OCI-LY1 (cell line): ENCODE measurements around the gene B4GALT4.

Experiments used
- H2AFZ ChIP-seq: fragments of 200-600 bp; sonication (generic), shearing (Covaris generic); 2 replicates; pipeline ENCODE4 v1.6.0; 2014; ENCODE audit warnings: antibody characterized with exemption, mild to moderate bottlenecking, low read length
- H3F3A ChIP-seq: fragments of 200-600 bp; sonication (generic), shearing (Covaris generic); 2 replicates; pipeline ENCODE4 v1.6.0; 2014; ENCODE audit warnings: mild to moderate bottlenecking, antibody characterized with exemption, low read length, moderate library complexity; ENCODE audit not compliant: insufficient read depth
- H3K27ac ChIP-seq: fragments of 200-600 bp; sonication (generic); 2 replicates; pipeline ENCODE4 v1.5.1; 2014; ENCODE audit warnings: low read length, mixed run types, mild to moderate bottlenecking, low read depth; ENCODE audit not compliant: poor library complexity, severe bottlenecking
- H3K27me3 ChIP-seq: fragments of 200-600 bp; sonication (generic); 2 replicates; pipeline ENCODE4 v1.6.0; 2014; ENCODE audit warnings: antibody characterized with exemption, mild to moderate bottlenecking, low read length, moderate library complexity; ENCODE audit not compliant: insufficient read depth
- H3K36me3 ChIP-seq: fragments of 200-600 bp; sonication (generic); 2 replicates; pipeline ENCODE4 v1.6.1; 2014; ENCODE audit warnings: mild to moderate bottlenecking, antibody characterized with exemption, low read length, moderate library complexity, mixed read lengths; ENCODE audit not compliant: insufficient read depth
- H3K4me1 ChIP-seq: fragments of 200-600 bp; sonication (generic); 2 replicates; pipeline ENCODE4 v1.5.1; 2014; ENCODE audit warnings: mild to moderate bottlenecking, low read length, moderate library complexity; ENCODE audit not compliant: insufficient read depth, severe bottlenecking
- H3K4me2 ChIP-seq: fragments of 200-600 bp; sonication (generic), shearing (Covaris generic); 2 replicates; pipeline ENCODE4 v1.6.1; 2014; ENCODE audit warnings: low read length
- H3K4me3 ChIP-seq: fragments of 200-600 bp; sonication (generic); 2 replicates; pipeline ENCODE4 v1.5.1; 2014; ENCODE audit warnings: low read length, low read depth, mild to moderate bottlenecking, mixed read lengths; ENCODE audit not compliant: poor library complexity, severe bottlenecking
- H3K79me2 ChIP-seq: fragments of 200-600 bp; shearing (Covaris generic); 2 replicates; pipeline ENCODE4 v1.6.1; 2016; ENCODE audit warnings: mixed run types, low read length, mixed read lengths; ENCODE audit not compliant: insufficient read depth
- H3K9ac ChIP-seq: fragments of 200-600 bp; sonication (generic), shearing (Covaris generic); 2 replicates; pipeline ENCODE4 v1.6.1; 2014; ENCODE audit warnings: mild to moderate bottlenecking, low read length, mixed read lengths
- H3K9me2 ChIP-seq: fragments of 200-600 bp; sonication (generic), shearing (Covaris generic); 2 replicates; pipeline ENCODE4 v1.6.1; 2014; ENCODE audit warnings: low read depth, mild to moderate bottlenecking, low read length, mixed read lengths
- H3K9me3 ChIP-seq: fragments of 200-600 bp; shearing (Covaris generic); 2 replicates; pipeline ENCODE4 v1.6.1; 2014; ENCODE audit warnings: low read length, mixed read lengths
- H4K20me1 ChIP-seq: fragments of 200-600 bp; sonication (generic), shearing (Covaris generic); 2 replicates; pipeline ENCODE4 v1.6.0; 2016; ENCODE audit warnings: mild to moderate bottlenecking, low read length; ENCODE audit not compliant: insufficient read depth
- CTCF ChIP-seq: fragments of 200-600 bp; sonication (generic), shearing (Covaris generic); IDR thresholded peaks from 2 replicates; pipeline ENCODE4 v1.5.1; 2017; ENCODE audit warnings: mild to moderate bottlenecking, antibody characterized with exemption, low read length, moderate library complexity, mixed read lengths
- EZH2 ChIP-seq: fragments of 200-600 bp; sonication (generic), shearing (Covaris generic); IDR thresholded peaks from 2 replicates; pipeline ENCODE4 v1.8.0; 2017; ENCODE audit warnings: borderline replicate concordance, mixed run types, mild to moderate bottlenecking, antibody characterized with exemption, low read length, moderate library complexity, mixed read lengths

B4GALT4 gene

GRCh38 chr3:119191800-119192199, 48.9 kb downstream of the B4GALT4 start:
- H3K79me2 ChIP-seq: no peaks in the 10 kb centered on the region
- H3K4me2 ChIP-seq: no peak overlapping the region
- H2AFZ ChIP-seq: no peak overlapping the region
- H3K4me3 ChIP-seq: no peak overlapping the region
- H3K9me2 ChIP-seq: no peaks in the 10 kb centered on the region
- H3K9me3 ChIP-seq: no peaks in the 10 kb centered on the region
- no peaks in the 10 kb centered on the region for H3K27me3 ChIP-seq
- no peaks in the 10 kb centered on the region for H3K4me1 ChIP-seq
- TF ChIP-seq EZH2: no peak
- TF ChIP-seq CTCF: no peak
- H4K20me1 ChIP-seq: no peaks in the 10 kb centered on the region
- no peaks in the 10 kb centered on the region for H3F3A ChIP-seq
- no peaks in the 10 kb centered on the region for H3K36me3 ChIP-seq
- H3K27ac ChIP-seq: no peak overlapping the region
- H3K9ac ChIP-seq: no peak overlapping the region

GRCh38 chr3:119187266-119187665, 53.4 kb downstream of the B4GALT4 start:
- TF ChIP-seq EZH2 (no peak), CTCF (no peak)
- H4K20me1 ChIP-seq: no peaks in the 10 kb centered on the region
- H3K4me3 ChIP-seq: no peak overlapping the region
- no peak overlapping the region for H3K27ac ChIP-seq
- no peaks in the 10 kb centered on the region for H3K27me3 ChIP-seq
- H3K4me2 ChIP-seq: no peak overlapping the region
- no peaks in the 10 kb centered on the region for H3K9me2 ChIP-seq
- no peaks in the 10 kb centered on the region for H3K79me2 ChIP-seq
- no peak overlapping the region for H2AFZ ChIP-seq
- H3K36me3 ChIP-seq: no peaks in the 10 kb centered on the region
- no peaks in the 10 kb centered on the region for H3K9me3 ChIP-seq
- no peaks in the 10 kb centered on the region for H3F3A ChIP-seq
- H3K9ac ChIP-seq: no peak overlapping the region
- H3K4me1 ChIP-seq: no peaks in the 10 kb centered on the region

- no peak overlapping the region for H2AFZ ChIP-seq
- no peaks in the 10 kb centered on the region for H3K9me2 ChIP-seq
- no peaks in the 10 kb centered on the region for H3F3A ChIP-seq
- no peaks in the 10 kb centered on the region for H3K27me3 ChIP-seq
- H3K27ac ChIP-seq: no peak overlapping the region
- H3K4me3 ChIP-seq: no peak overlapping the region
- H3K79me2 ChIP-seq: no peaks in the 10 kb centered on the region
- no peaks in the 10 kb centered on the region for H4K20me1 ChIP-seq
- no peak overlapping the region for H3K9ac ChIP-seq
- no peaks in the 10 kb centered on the region for H3K4me1 ChIP-seq
- no peak overlapping the region for H3K4me2 ChIP-seq
- TF ChIP-seq CTCF (no peak), EZH2 (no peak)
- H3K9me3 ChIP-seq: no peaks in the 10 kb centered on the region
- no peaks in the 10 kb centered on the region for H3K36me3 ChIP-seq
Measured at GRCh38 chr3:119184796-119185570, 55.7 kb downstream of the B4GALT4 start.
